Measurements from ENCODE around the gene POLG2. TPM values are rescaled to one million over a fixed set of nuclear protein-coding genes. Genes with fewer than 3 reads are reported as not detected.
"Not testable (repeated sequence)": the region's sequence is repeated elsewhere in the genome, so short reads cannot be mapped to it uniquely, and the experiment has no call there.

POLG2 gene
- total RNA-seq, 2 experiments from 2014 or later = 22.9 to 51.1 TPM

GRCh38 chr17:64471440-64471839 is 25.4 kb downstream of the POLG2 start:
- intact Hi-C loops (cut with micrococcal nuclease; ENCODE audit: unreplicated experiment) = no loop called here
- TF ChIP-seq CTCF (conservative IDR thresholded peaks at IDR 0.05; ENCODE audit: low read length) (no peak), EZH2phosphoT487 (IDR thresholded peaks at IDR 0.05; ENCODE audit: borderline replicate concordance, low read depth, low read length) (no peak)
- no peak overlapping the region for H3K4me2 ChIP-seq (ENCODE audit: low read length)
- CTCF ChIA-PET (ENCODE audit: unreplicated experiment) = no interaction called here
- no peaks in the 10 kb centered on the region for H4K20me1 ChIP-seq (ENCODE audit: insufficient read depth, low read length)
- H3K9me2 ChIP-seq (ENCODE audit: insufficient read depth, low read length) = no peaks in the 10 kb centered on the region
- peaks cover 6% of the 10 kb centered on the region for H3K4me1 ChIP-seq (ENCODE audit: insufficient read depth, low read length, poor library complexity, severe bottlenecking)
- no peak overlapping the region for H3K4me3 ChIP-seq (ENCODE audit: low read depth, low read length, poor library complexity, severe bottlenecking)
- no peaks in the 10 kb centered on the region for H3K79me2 ChIP-seq (ENCODE audit: insufficient read depth, low read depth, low read length)
- POLR2A ChIA-PET = no interaction called here
- DNase-seq (ENCODE audit: low spot score) = no peak
- H3K27ac ChIP-seq (ENCODE audit: low read depth, low read length, poor library complexity, severe bottlenecking) = no peak overlapping the region
- H3K9me3 ChIP-seq (ENCODE audit: low read length) = no peaks in the 10 kb centered on the region
- H2AFZ ChIP-seq (ENCODE audit: low read length) = no peak overlapping the region
- peaks cover 89% of the 10 kb centered on the region for H3K36me3 ChIP-seq (ENCODE audit: insufficient read depth, low read length)
- no TSS peak for BruUV-seq (replicated peaks)

- Histone ChIP-seq H3K79me2 (ENCODE audit: insufficient read depth, low read depth, low read length) (no peaks in the 10 kb centered on the region), H3K4me3 (ENCODE audit: low read depth, low read length, poor library complexity, severe bottlenecking) (no peak overlapping the region), H3K9me2 (ENCODE audit: insufficient read depth, low read length) (no peaks in the 10 kb centered on the region), H3K4me1 (ENCODE audit: insufficient read depth, low read length, poor library complexity, severe bottlenecking) (peaks cover 6% of the 10 kb centered on the region), H3K36me3 (ENCODE audit: insufficient read depth, low read length) (peaks cover 89% of the 10 kb centered on the region), H3K27ac (ENCODE audit: low read depth, low read length, poor library complexity, severe bottlenecking) (no peak overlapping the region), H3K9me3 (ENCODE audit: low read length) (no peaks in the 10 kb centered on the region), H2AFZ (ENCODE audit: low read length) (no peak overlapping the region), H4K20me1 (ENCODE audit: insufficient read depth, low read length) (no peaks in the 10 kb centered on the region), H3K4me2 (ENCODE audit: low read length) (no peak overlapping the region)
- intact Hi-C loops (cut with micrococcal nuclease; ENCODE audit: unreplicated experiment) = no loop called here
- CTCF ChIA-PET (ENCODE audit: unreplicated experiment) = no interaction called here
- no peak for TF ChIP-seq CTCF (conservative IDR thresholded peaks at IDR 0.05; ENCODE audit: low read length)
- TF ChIP-seq EZH2phosphoT487 (IDR thresholded peaks at IDR 0.05; ENCODE audit: borderline replicate concordance, low read depth, low read length) = no peak
- POLR2A ChIA-PET = interaction anchor here (0.8 kb wide), 1 partner anchor 14 kb away, joined by 3 read pairs; no protein-coding TSS in a partner anchor
- no peak for DNase-seq (ENCODE audit: low spot score)
- BruUV-seq (replicated peaks) = no TSS peak
Observed at GRCh38 chr17:64470625-64471024, 26.2 kb downstream of the POLG2 start.

GRCh38 chr17:64466834-64467233 is 30.0 kb downstream of the POLG2 start:
- H2AFZ ChIP-seq (ENCODE audit: low read length); H3K9me3 ChIP-seq (ENCODE audit: low read length); H3K79me2 ChIP-seq (ENCODE audit: insufficient read depth, low read depth, low read length); H3K27ac ChIP-seq (ENCODE audit: low read depth, low read length, poor library complexity, severe bottlenecking); H3K4me3 ChIP-seq (ENCODE audit: low read depth, low read length, poor library complexity, severe bottlenecking); DNase-seq (ENCODE audit: low spot score); BruUV-seq (replicated peaks); H4K20me1 ChIP-seq (ENCODE audit: insufficient read depth, low read length); CTCF ChIA-PET (ENCODE audit: unreplicated experiment); H3K4me2 ChIP-seq (ENCODE audit: low read length); H3K9me2 ChIP-seq (ENCODE audit: insufficient read depth, low read length); H3K4me1 ChIP-seq (ENCODE audit: insufficient read depth, low read length, poor library complexity, severe bottlenecking); intact Hi-C loops (cut with micrococcal nuclease; ENCODE audit: unreplicated experiment): not testable (repeated sequence)
- POLR2A ChIA-PET = interaction anchor here (0.6 to 0.7 kb wide), 2 partner anchors 28 to 39 kb away, joined by 3 read pairs; no protein-coding TSS in a partner anchor
- peaks cover 87% of the 10 kb centered on the region for H3K36me3 ChIP-seq (ENCODE audit: insufficient read depth, low read length)

All from OCI-LY7 (cell line).